K562 (cell line): ENCODE measurements around the gene BIRC6. TPM values are rescaled to one million over a fixed set of nuclear protein-coding genes. Genes with fewer than 3 reads are reported as not detected.

Experiments used
- CEBPG ChIP-seq, 3 experiments: fragments of 200-800 bp in 1 of 3; sonication (Bioruptor generic) in 1 of 3; sonication (generic) in 1 of 3; formaldehyde crosslinking in 1 of 3; IDR thresholded peaks in 2 of 3; conservative IDR thresholded peaks in 1 of 3; 2 replicates each; pipeline versions ENCODE4 v1.6.1 to v1.8.0; 2016 to 2022; ENCODE audit warnings: missing compliant biosample characterization in 2 of 3, missing genetic modification characterization in 2 of 3, mild to moderate bottlenecking in 1 of 3, missing genetic modification reagents in 1 of 3
- EHMT2 ChIP-seq: fragments of 450-650 bp; IDR thresholded peaks from 2 replicates; pipeline ENCODE4 v1.6.1; 2018; ENCODE audit warnings: antibody characterized with exemption
- MED1 ChIP-seq: sonication (generic); formaldehyde crosslinking; IDR thresholded peaks from 2 replicates; pipeline ENCODE4 v1.8.1; 2023; ENCODE audit warnings: missing genetic modification reagents, borderline replicate concordance
- PTRF ChIP-seq: fragments of 450-650 bp; IDR thresholded peaks from 2 replicates; pipeline ENCODE4 v1.6.1; 2016; ENCODE audit warnings: mild to moderate bottlenecking, missing genetic modification characterization, missing compliant biosample characterization
- RFX7 ChIP-seq: fragments of 250-450 bp; sonication (Bioruptor Pico); IDR thresholded peaks from 2 replicates; pipeline ENCODE4 v1.5.1; 2021; ENCODE audit warnings: mild to moderate bottlenecking
- ZNF354B ChIP-seq: fragments of 250-450 bp; sonication (Bioruptor Pico); IDR thresholded peaks from 2 replicates; pipeline ENCODE4 v1.4.0; 2020
- polyA plus RNA-seq, 8 experiments: library from polyadenylated mRNA; depleted of rRNA in 4 of 8; stranded (reverse) in 5 of 8; unstranded in 3 of 8; fragments of >200 nt; fragmentation: Nextera tagmentation in 2 of 8; fragmentation: Illumina TruSeq in 1 of 8; extraction: Ambion mirVana in 2 of 8; extraction: Trizol in 1 of 8; gene quantifications; 2 replicates each; pipeline versions ENCODE4 v1.2.1 to v1.2.3, GENCODE V29; 2011 to 2014; ENCODE audit warnings: inconsistent platforms in 1 of 8, missing spikeins in 1 of 8
- total RNA-seq, 7 experiments: library from RNA; depleted of rRNA in 6 of 7; stranded (reverse); fragments of >200 nt in 6 of 7; fragmentation: Illumina TruSeq in 2 of 7; extraction: Trizol in 2 of 7; gene quantifications; 2 replicates each; pipeline versions ENCODE4 v1.2.1 to v1.2.3, GENCODE V29; 2011 to 2021; ENCODE audit warnings: low replicate concordance in 1 of 7
- TF ChIP-seq, protein P1 (sequence below): fragments of 450-650 bp; formaldehyde crosslinking; IDR thresholded peaks from 2 replicates; pipeline ENCODE4 v1.4.0; 2020; ENCODE audit warnings: mild to moderate bottlenecking, moderate library complexity
- TF ChIP-seq, protein P2 (sequence below), 2 experiments: fragments of 450-650 bp; formaldehyde crosslinking in 1 of 2; IDR thresholded peaks; 2 replicates each; pipeline versions ENCODE4 v1.4.0 to v1.6.1; 2014 to 2020; ENCODE audit warnings: mild to moderate bottlenecking in 2 of 2, borderline replicate concordance in 1 of 2, low read depth in 1 of 2

The BIRC6 gene
- total and polyA plus RNA-seq, 9 of the 15 experiments (the other 6 are each of a cell fraction or from before 2014, with no cell fraction given) = 18.8 to 110 (median 49.8) TPM

DNA sequence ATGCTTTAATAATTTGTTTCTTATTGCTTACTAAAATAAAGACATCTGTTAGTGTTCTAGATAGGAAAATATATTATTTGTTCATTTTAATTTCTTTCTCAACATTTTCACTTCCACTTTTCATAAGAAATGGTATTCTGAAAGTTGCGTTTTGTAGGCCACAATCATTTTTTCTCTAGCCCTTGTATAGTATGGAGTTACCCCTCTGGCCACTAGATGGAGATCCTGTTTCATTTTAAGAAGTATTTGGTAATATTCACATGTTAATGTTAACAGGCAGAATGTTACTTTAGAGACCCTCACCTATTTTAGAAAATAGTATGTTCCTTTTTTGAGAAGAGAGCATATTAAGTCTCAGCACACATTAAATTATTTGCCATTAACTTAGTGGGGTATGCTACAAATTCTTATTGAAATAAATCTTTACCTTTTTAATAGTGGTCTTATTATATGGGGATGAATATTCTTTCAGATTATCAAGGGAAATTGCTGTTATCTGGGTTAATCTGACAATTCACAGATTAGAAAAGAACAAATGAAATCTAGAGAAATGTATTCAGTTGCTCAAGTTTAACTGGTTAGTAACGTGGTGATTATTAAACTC is 197.1 kb downstream of the BIRC6 start (continued):
- TF ChIP-seq ZNF354B (CRISPR knock-in tag) (no peak), PTRF (no peak), CEBPG (CRISPR knock-in tag; IDR thresholded peaks at IDR 0.05) (no peak), CEBPG (tag; conservative IDR thresholded peaks at IDR 0.05 in 1 of 2, IDR thresholded peaks at IDR 0.05 in 1 of 2) (0 out of 4 replicates have a peak, but pooled peaks of 1 of the 2 experiments have one; percentile 17), MED1 (CRISPR knock-in tag) (no peak), EHMT2 (no peak), RFX7 (CRISPR knock-in tag) (no peak)
- TF ChIP-seq, protein P1, sequence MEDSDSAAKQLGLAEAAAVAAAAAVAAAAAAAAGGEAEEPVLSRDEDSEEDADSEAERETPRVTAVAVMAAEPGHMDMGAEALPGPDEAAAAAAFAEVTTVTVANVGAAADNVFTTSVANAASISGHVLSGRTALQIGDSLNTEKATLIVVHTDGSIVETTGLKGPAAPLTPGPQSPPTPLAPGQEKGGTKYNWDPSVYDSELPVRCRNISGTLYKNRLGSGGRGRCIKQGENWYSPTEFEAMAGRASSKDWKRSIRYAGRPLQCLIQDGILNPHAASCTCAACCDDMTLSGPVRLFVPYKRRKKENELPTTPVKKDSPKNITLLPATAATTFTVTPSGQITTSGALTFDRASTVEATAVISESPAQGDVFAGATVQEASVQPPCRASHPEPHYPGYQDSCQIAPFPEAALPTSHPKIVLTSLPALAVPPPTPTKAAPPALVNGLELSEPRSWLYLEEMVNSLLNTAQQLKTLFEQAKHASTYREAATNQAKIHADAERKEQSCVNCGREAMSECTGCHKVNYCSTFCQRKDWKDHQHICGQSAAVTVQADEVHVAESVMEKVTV = peak; percentile 49; the same call in 1 of the 2 replicates
- TF ChIP-seq, protein P2, sequence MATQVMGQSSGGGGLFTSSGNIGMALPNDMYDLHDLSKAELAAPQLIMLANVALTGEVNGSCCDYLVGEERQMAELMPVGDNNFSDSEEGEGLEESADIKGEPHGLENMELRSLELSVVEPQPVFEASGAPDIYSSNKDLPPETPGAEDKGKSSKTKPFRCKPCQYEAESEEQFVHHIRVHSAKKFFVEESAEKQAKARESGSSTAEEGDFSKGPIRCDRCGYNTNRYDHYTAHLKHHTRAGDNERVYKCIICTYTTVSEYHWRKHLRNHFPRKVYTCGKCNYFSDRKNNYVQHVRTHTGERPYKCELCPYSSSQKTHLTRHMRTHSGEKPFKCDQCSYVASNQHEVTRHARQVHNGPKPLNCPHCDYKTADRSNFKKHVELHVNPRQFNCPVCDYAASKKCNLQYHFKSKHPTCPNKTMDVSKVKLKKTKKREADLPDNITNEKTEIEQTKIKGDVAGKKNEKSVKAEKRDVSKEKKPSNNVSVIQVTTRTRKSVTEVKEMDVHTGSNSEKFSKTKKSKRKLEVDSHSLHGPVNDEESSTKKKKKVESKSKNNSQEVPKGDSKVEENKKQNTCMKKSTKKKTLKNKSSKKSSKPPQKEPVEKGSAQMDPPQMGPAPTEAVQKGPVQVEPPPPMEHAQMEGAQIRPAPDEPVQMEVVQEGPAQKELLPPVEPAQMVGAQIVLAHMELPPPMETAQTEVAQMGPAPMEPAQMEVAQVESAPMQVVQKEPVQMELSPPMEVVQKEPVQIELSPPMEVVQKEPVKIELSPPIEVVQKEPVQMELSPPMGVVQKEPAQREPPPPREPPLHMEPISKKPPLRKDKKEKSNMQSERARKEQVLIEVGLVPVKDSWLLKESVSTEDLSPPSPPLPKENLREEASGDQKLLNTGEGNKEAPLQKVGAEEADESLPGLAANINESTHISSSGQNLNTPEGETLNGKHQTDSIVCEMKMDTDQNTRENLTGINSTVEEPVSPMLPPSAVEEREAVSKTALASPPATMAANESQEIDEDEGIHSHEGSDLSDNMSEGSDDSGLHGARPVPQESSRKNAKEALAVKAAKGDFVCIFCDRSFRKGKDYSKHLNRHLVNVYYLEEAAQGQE (IDR thresholded peaks at IDR 0.05; ENCODE audit: borderline replicate concordance) = peak; percentile 56; the same call in 1 of the 2 replicates
- TF ChIP-seq, protein P2 (CRISPR knock-in tag; IDR thresholded peaks at IDR 0.05; ENCODE audit: low read depth) = no peak
